Measurements from ENCODE around the gene NMRK2.

DNA sequence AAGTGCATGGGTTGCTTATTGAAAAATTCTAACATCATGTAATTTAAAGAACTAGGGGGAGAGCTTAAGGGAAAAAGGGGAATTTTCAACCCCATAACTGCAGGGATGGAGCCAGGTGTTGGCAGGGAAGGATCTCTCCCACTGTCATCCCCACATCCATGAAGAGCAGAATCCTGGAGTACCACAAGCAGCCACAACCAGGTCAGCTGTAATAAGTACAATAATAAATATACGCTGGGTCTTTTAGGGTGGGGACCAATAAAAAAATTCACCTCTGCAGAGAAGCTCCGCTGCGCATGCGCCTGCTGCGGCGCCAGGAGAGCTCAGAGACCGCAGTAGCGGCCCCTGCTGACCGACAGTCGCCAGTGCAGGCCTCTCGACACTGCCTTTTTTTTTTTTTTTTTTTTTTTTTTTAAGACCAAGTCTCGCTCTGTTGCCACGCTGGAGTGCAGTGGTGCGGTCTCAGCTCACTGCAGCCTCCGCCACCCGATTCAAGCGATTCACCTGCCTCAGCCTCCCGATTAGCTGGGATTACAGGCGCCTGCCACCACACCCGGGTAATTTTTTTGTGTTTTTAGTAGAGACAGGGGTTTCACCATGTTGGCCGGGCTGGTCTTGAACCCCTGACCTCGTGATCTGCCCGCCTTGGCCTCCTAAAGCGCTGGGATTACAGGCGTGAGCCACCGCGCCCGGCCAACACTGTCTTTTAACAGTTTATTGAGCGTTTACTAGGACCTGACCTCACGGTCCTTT, 54.9 kb downstream of the NMRK2 start:
- TF ChIP-seq, protein P1, sequence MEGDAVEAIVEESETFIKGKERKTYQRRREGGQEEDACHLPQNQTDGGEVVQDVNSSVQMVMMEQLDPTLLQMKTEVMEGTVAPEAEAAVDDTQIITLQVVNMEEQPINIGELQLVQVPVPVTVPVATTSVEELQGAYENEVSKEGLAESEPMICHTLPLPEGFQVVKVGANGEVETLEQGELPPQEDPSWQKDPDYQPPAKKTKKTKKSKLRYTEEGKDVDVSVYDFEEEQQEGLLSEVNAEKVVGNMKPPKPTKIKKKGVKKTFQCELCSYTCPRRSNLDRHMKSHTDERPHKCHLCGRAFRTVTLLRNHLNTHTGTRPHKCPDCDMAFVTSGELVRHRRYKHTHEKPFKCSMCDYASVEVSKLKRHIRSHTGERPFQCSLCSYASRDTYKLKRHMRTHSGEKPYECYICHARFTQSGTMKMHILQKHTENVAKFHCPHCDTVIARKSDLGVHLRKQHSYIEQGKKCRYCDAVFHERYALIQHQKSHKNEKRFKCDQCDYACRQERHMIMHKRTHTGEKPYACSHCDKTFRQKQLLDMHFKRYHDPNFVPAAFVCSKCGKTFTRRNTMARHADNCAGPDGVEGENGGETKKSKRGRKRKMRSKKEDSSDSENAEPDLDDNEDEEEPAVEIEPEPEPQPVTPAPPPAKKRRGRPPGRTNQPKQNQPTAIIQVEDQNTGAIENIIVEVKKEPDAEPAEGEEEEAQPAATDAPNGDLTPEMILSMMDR (IDR thresholded peaks at IDR 0.05 in 4 of 5, conservative IDR thresholded peaks at IDR 0.05 in 1 of 5) = peak; percentile 81 to 89 (median 85)
- TF ChIP-seq POLR2A (IDR thresholded peaks at IDR 0.05) = no peak

Measured in gastrocnemius medialis (tissue), 4 donors.